Adipocyte (in vitro differentiated cells): Measurements from ENCODE around the gene SIPA1L3.

Experiments
- DNase-seq: peaks from one replicate; pipeline ENCODE4 v3.0.0-alpha.2; 2015; ENCODE audit warnings: low read depth
- H3K27me3 ChIP-seq: replicated peaks from 2 replicates; pipeline ENCODE4 v1.7.0; 2013; ENCODE audit warnings: mild to moderate bottlenecking, low read length, moderate library complexity; ENCODE audit not compliant: control insufficient read depth, insufficient read depth
- H3K36me3 ChIP-seq: 2 replicates; pipeline ENCODE4 v1.7.0; 2013; ENCODE audit warnings: low read length, mild to moderate bottlenecking, moderate library complexity; ENCODE audit not compliant: control insufficient read depth, insufficient read depth, severe bottlenecking
- H3K4me1 ChIP-seq: 2 replicates; pipeline ENCODE4 v1.7.0; 2013; ENCODE audit warnings: mild to moderate bottlenecking, low read length, moderate library complexity; ENCODE audit not compliant: control insufficient read depth, insufficient read depth
- H3K4me3 ChIP-seq: 2 replicates; pipeline ENCODE4 v1.7.0; 2013; ENCODE audit warnings: mild to moderate bottlenecking, low read length, moderate library complexity
- H3K9ac ChIP-seq: 2 replicates; pipeline ENCODE4 v1.7.0; 2013; ENCODE audit warnings: mild to moderate bottlenecking, low read length, moderate library complexity
- H3K9me3 ChIP-seq: 2 replicates; pipeline ENCODE4 v1.7.0; 2013; ENCODE audit warnings: mild to moderate bottlenecking, low read length, moderate library complexity; ENCODE audit not compliant: control insufficient read depth

SIPA1L3 gene

DNA sequence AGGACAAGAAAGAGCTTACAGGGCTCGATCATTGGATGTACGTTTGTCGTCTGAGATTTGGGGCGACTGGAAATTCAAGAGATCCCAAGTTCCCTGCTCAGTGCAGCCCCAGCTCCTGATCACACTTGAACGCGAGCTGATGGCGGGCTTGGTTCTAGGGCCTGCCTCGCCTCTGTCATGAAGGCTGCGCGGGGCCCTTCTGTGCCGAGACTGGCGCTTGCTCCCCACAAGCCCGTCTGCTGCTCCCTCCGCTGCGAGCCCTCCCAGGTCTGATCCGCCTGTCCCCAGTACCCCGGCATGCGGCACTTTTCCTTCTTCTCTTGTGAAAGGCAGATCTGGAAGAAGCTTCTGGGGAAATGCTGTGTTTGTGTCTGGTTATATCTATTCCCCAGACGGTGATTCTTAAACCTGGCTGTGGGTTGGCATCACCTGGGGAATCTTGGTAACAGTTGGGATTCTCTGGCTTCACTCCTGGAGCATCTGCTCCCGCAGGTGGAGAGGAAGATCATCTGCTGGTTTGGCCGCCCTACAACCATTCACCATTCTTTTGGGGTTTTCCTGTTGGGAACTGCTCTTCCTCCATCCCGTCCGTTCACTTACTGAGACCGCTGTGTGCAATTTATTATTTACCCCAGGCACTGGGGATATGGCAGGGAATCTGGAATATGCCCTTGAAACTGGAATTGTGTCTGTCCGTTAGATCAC lies 43.6 kb downstream of the SIPA1L3 start:
- Histone ChIP-seq H3K36me3 (no peaks in the 10 kb centered on the region), H3K27me3 (no peaks in the 10 kb centered on the region), H3K9me3 (no peaks in the 10 kb centered on the region), H3K4me3 (no peak overlapping the region), H3K9ac (no peak overlapping the region), H3K4me1 (peaks cover 14% of the 10 kb centered on the region)
- DNase-seq = no peak

DNA sequence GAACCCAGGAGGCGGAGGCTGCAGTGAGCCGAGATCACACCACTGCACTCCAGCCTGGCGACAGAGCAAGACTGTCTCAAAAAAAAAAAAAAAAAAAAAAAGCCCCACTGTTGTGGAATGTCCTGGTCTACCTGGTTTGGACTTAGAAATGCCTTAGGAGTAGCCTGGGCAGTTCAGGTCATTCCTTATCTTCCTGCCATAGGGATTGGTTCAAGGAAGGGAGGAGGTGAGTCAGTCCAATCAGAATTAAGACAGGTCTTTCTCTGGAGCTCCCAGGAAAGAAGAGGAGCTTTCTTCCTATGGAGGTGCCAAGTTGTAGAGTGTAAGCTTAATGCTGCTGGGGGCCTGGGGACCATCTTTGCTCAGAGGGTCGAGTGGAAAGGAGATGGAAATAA lies 44.8 kb downstream of the SIPA1L3 start:
- Histone ChIP-seq H3K27me3 (no peaks in the 10 kb centered on the region), H3K36me3 (no peaks in the 10 kb centered on the region), H3K9ac (no peak overlapping the region), H3K4me1 (peaks cover 14% of the 10 kb centered on the region), H3K4me3 (no peak overlapping the region), H3K9me3 (no peaks in the 10 kb centered on the region)
- no peak for DNase-seq

GRCh38 chr19:37953171-37953917 lies 46.3 kb downstream of the SIPA1L3 start:
- Histone ChIP-seq H3K36me3 (no peaks in the 10 kb centered on the region), H3K9ac (peak overlapping the region; percentile 64), H3K4me1 (peaks cover 14% of the 10 kb centered on the region), H3K27me3 (no peaks in the 10 kb centered on the region), H3K9me3 (no peaks in the 10 kb centered on the region), H3K4me3 (no peak overlapping the region)
- DNase-seq = peak; percentile 25

DNA sequence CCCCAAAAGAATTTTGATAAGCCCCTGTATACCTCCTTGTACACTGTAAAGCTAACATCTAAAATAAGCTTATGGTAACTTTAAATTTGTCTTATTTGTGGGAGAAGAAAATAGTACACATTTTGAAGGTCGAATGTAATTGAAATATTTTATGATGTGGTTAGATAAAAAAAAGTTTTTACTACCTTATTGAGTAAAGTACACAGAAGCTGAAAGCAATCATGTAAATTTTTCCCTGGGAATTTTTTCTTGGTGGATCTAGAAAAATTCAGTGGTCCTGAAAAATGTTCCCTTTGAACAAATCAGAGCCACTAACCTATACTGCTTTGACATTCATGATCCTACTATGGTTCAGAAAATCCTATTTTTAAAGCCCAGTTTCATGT lies 46.9 kb downstream of the SIPA1L3 start:
- DNase-seq = no peak
- H3K27me3 ChIP-seq = no peaks in the 10 kb centered on the region
- no peaks in the 10 kb centered on the region for H3K9me3 ChIP-seq
- peaks cover 14% of the 10 kb centered on the region for H3K4me1 ChIP-seq
- no peaks in the 10 kb centered on the region for H3K36me3 ChIP-seq
- H3K9ac ChIP-seq = no peak overlapping the region
- H3K4me3 ChIP-seq = no peak overlapping the region

DNA sequence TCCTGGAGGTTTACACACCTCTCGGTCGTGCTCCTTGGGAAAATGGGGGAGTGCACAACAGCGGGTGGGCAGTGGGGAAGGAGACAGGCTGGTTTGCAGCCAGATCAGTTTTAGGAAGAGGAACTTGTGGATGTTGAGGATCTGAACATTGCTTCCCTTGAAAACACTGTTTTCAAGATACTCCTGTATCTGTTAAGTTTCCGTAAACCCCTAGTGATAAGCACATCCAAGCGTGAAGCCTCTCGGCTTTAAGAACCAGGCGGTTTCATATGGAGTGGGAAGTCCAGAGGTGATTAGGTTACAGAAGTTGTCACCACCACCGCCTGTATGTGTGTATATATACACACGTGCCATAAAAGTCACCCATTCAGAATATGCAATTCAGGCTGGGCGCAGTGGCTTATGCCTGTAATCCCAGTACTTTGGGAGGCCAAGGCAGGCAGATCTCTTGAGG lies 47.4 kb downstream of the SIPA1L3 start:
- Histone ChIP-seq H3K4me3 (no peak overlapping the region), H3K9ac (no peak overlapping the region), H3K27me3 (no peaks in the 10 kb centered on the region), H3K4me1 (peaks cover 14% of the 10 kb centered on the region), H3K9me3 (no peaks in the 10 kb centered on the region), H3K36me3 (no peaks in the 10 kb centered on the region)
- no peak for DNase-seq

DNA sequence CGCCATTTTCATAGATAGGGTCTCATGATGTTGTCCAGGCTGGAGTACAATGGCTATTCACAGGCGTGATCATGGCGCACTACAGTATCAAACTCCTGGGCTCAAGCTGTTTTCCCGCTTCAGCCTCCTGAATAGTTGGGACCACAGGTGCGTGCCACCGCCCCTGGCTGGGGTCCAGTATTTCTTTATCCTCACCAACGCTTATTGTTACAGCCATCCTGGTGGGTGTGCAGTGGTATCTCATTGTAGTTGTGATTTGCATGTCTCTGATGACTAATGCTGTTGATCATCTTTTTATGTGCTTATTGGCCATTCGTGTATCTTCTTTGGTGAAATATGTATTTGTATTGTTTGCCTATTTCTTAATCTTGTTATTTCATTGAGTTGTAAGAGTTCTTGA lies 49.0 kb downstream of the SIPA1L3 start:
- no peaks in the 10 kb centered on the region for H3K27me3 ChIP-seq
- H3K4me1 ChIP-seq = peaks cover 14% of the 10 kb centered on the region
- no peak for DNase-seq
- H3K9ac ChIP-seq = no peak overlapping the region
- H3K4me3 ChIP-seq = no peak overlapping the region
- no peaks in the 10 kb centered on the region for H3K36me3 ChIP-seq
- H3K9me3 ChIP-seq = no peaks in the 10 kb centered on the region

- DNase-seq = no peak
- Histone ChIP-seq H3K36me3 (no peaks in the 10 kb centered on the region), H3K4me3 (no peak overlapping the region), H3K9ac (no peak overlapping the region), H3K27me3 (no peaks in the 10 kb centered on the region), H3K9me3 (peaks cover 2% of the 10 kb centered on the region), H3K4me1 (peaks cover 14% of the 10 kb centered on the region)
Measured at GRCh38 chr19:37957176-37957575, 50.2 kb downstream of the SIPA1L3 start.

- no peak for DNase-seq
- no peaks in the 10 kb centered on the region for H3K27me3 ChIP-seq
- peaks cover 11% of the 10 kb centered on the region for H3K4me1 ChIP-seq
- no peaks in the 10 kb centered on the region for H3K36me3 ChIP-seq
- H3K4me3 ChIP-seq = no peak overlapping the region
- H3K9me3 ChIP-seq = peaks cover 2% of the 10 kb centered on the region
- no peak overlapping the region for H3K9ac ChIP-seq
Measured at GRCh38 chr19:37959665-37960114, 52.7 kb downstream of the SIPA1L3 start.

- Histone ChIP-seq H3K9ac (no peak overlapping the region), H3K4me3 (no peak overlapping the region), H3K9me3 (peaks cover 2% of the 10 kb centered on the region)
Measured at GRCh38 chr19:37961198-37961597, 54.2 kb downstream of the SIPA1L3 start.

DNA sequence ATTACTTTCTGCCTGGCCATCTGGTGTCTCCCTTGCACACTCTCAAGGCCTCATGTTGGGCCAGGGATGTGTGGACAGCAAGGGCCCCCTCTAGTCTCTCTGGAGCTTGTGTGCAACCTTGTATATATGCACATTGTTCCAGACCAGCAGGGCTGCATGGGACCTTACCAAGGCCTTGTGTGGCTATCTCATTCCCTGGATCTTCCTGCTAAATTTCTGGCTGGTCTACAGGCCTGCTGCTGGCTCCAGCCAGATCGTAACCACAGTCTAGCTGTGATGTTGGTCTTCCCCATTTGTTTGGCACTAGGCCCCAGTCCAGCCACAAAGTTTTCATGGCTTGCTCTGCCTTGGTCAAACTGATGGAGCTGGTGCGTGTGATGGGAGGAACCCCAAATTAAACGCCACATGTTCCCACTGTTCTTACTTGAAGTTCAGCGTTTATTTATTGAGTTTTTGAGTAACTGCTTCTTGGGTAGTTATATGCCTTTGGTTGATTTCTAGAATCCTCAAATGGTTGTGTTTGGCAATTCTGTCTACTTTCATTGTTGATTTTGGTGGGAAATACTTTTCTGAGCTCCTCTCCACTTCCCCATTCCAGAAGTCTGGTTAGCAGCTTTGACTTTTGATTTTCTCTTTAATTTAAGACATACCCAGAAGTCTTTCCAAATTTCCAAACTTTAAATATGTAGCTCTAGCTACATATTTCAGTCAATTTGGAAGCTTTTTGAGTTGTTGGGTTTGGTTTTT lies 56.4 kb downstream of the SIPA1L3 start:
- peak; percentile 33 for DNase-seq
- H3K9me3 ChIP-seq = peaks cover 2% of the 10 kb centered on the region
- no peaks in the 10 kb centered on the region for H3K36me3 ChIP-seq
- H3K9ac ChIP-seq = no peak overlapping the region
- H3K4me3 ChIP-seq = no peak overlapping the region
- peaks cover 11% of the 10 kb centered on the region for H3K4me1 ChIP-seq
- no peaks in the 10 kb centered on the region for H3K27me3 ChIP-seq

More at GRCh38 chr19:37961198-37961597, 54.2 kb downstream of the SIPA1L3 start:
- no peak for DNase-seq
- Histone ChIP-seq H3K4me1 (peaks cover 11% of the 10 kb centered on the region), H3K27me3 (no peaks in the 10 kb centered on the region), H3K36me3 (no peaks in the 10 kb centered on the region)

GRCh38 chr19:37964109-37964508 lies 57.1 kb downstream of the SIPA1L3 start:
- peak; percentile 14 for DNase-seq
- Histone ChIP-seq H3K9me3 (peaks cover 2% of the 10 kb centered on the region), H3K36me3 (no peaks in the 10 kb centered on the region), H3K4me3 (no peak overlapping the region), H3K9ac (no peak overlapping the region), H3K4me1 (peaks cover 11% of the 10 kb centered on the region), H3K27me3 (no peaks in the 10 kb centered on the region)
